Natural killer cell (primary cell): ENCODE measurements around the gene DRAM2. TPM values are rescaled to one million over a fixed set of nuclear protein-coding genes. Genes with fewer than 3 reads are reported as not detected.

Source experiments
- ATAC-seq, 3 donors: fragments of 150-1000 bp in 2 of 3; fragments of 200-7000 bp in 1 of 3; cut with Tn5 transposase; 1 replicate in 1 of 3; 2 replicates in 2 of 3; pipeline ENCODE4 v1.10.0; 2021; ENCODE audit warnings: mild to moderate bottlenecking in 2 of 3, moderate library complexity in 2 of 3
- DNase-seq, 2 donors: peaks; one replicate each; pipeline versions ENCODE4 v3.0.0 to v3.0.0-alpha.2; 2013 to 2021; ENCODE audit warnings: mixed read lengths in 1 of 2
- H3K27ac ChIP-seq: one replicate; pipeline ENCODE4 v1.5.1; 2013; ENCODE audit warnings: mild to moderate bottlenecking, low read length
- H3K27me3 ChIP-seq: one replicate; pipeline ENCODE4 v1.6.1; 2013; ENCODE audit warnings: low read length; ENCODE audit not compliant: control insufficient read depth, insufficient read depth
- H3K36me3 ChIP-seq: one replicate; pipeline ENCODE4 v1.6.1; 2013; ENCODE audit warnings: low read length; ENCODE audit not compliant: control insufficient read depth, insufficient read depth
- H3K4me1 ChIP-seq: one replicate; pipeline ENCODE4 v1.6.1; 2013; ENCODE audit warnings: low read length; ENCODE audit not compliant: control insufficient read depth, insufficient read depth
- H3K4me3 ChIP-seq: one replicate; pipeline ENCODE4 v1.5.1; 2013; ENCODE audit warnings: low read length
- H3K9me3 ChIP-seq: one replicate; pipeline ENCODE4 v1.6.1; 2013; ENCODE audit warnings: low read length; ENCODE audit not compliant: control insufficient read depth, insufficient read depth
- H3K27ac Mint-ChIP-seq, 2 donors: one replicate each; pipeline ENCODE4 v1.8.0; 2022; ENCODE audit warnings: mild to moderate bottlenecking in 2 of 2, mixed read lengths in 2 of 2, moderate library complexity in 1 of 2
- H3K27me3 Mint-ChIP-seq, 2 donors: one replicate each; pipeline ENCODE4 v1.8.0; 2022; ENCODE audit warnings: low read depth in 2 of 2, mixed read lengths in 2 of 2
- H3K36me3 Mint-ChIP-seq: one replicate; pipeline ENCODE4 v1.8.0; 2022; ENCODE audit warnings: mixed read lengths
- H3K4me1 Mint-ChIP-seq, 2 donors: one replicate each; pipeline ENCODE4 v1.8.0; 2022; ENCODE audit warnings: mixed read lengths in 2 of 2
- H3K4me3 Mint-ChIP-seq: one replicate; pipeline ENCODE4 v1.8.0; 2022; ENCODE audit warnings: mild to moderate bottlenecking, moderate library complexity, mixed read lengths
- H3K9me3 Mint-ChIP-seq, 2 donors: one replicate each; pipeline ENCODE4 v1.8.0; 2022; ENCODE audit warnings: mixed read lengths in 2 of 2
- WGBS: methylation state at CpG from one replicate; pipeline ENCODE4 v1.1.7; 2013; ENCODE audit warnings: missing lambda C conversion rate; ENCODE audit not compliant: insufficient coverage; 5-methylcytosine and 5-hydroxymethylcytosine counted together
- intact Hi-C: fragments of 100-400 bp; cut with micrococcal nuclease; formaldehyde crosslinking; loops from one replicate; pipeline ENCODE4 v1.14.2; 2022
- total RNA-seq, 4 donors: library from RNA; stranded (reverse); fragments of 120-200 nt in 1 of 4; gene quantifications; one replicate each; pipeline versions ENCODE4 v1.2.3 to v1.2.4, GENCODE V29; 2013 to 2022
- TF ChIP-seq, protein P1 (sequence below): fragments of 200-600 bp; IDR thresholded peaks from one replicate; pipeline ENCODE4 v1.8.0; 2022; ENCODE audit warnings: antibody characterized with exemption

Gene DRAM2
- total RNA-seq, 3 donors from 2014 or later (not counting 1 experiment from before 2014, with no cell fraction given) = 35.8 to 40.8 (median 36.4) TPM

DNA sequence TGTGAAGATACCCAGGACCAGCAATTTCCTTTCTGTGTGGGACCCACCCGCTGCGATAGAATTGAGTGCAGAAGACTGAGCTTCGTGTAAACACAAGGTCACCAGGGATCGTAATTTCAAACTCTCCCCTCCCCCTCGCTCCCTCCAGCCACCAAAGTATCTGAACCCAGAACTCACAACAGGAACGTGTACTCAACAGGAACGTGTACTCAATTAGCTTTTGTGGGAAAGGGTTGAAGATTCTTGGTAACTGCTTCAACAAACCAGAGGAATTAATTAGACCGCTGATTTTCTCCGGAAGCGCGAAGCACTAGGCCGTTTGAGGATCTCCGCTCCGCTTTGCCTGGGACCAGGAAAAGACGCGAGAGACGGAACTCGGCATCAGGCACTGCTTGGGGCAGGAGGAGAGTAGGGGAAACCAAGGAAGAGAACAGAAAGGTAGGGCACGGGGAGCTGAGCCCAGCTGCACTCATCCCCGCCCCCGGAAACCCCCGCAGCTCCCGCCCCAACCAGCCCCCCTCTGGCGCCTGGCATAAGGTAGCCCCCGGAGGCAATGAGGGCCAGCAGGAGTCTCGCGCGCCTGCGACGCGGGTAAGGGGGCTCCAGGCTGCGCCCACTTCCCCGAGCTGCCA lies 453 bp downstream of the DRAM2 start:
- peak in 1 of 2 donors; percentile 76 for DNase-seq
- peak; percentile 64 to 72 (median 66) for ATAC-seq
- H3K27me3 ChIP-seq = no peaks in the 10 kb centered on the region
- Mint-ChIP-seq H3K4me3 (peak overlapping the region; percentile 99), H3K27me3 (no peaks in the 10 kb centered on the region), H3K27ac (peak overlapping the region; percentile 91 to 98), H3K4me1 (peaks cover 40 to 48% of the 10 kb centered on the region in 2 donors), H3K9me3 (no peaks in the 10 kb centered on the region), H3K36me3 (no peaks in the 10 kb centered on the region)
- peak overlapping the region; percentile 96 for H3K27ac ChIP-seq
- peak overlapping the region; percentile 88 for H3K4me3 ChIP-seq
- WGBS = 0% methylated on average over 28 of the region's 33 CpGs
- H3K4me1 ChIP-seq = no peaks in the 10 kb centered on the region
- intact Hi-C loops = no loop called here
- TF ChIP-seq, protein P1, sequence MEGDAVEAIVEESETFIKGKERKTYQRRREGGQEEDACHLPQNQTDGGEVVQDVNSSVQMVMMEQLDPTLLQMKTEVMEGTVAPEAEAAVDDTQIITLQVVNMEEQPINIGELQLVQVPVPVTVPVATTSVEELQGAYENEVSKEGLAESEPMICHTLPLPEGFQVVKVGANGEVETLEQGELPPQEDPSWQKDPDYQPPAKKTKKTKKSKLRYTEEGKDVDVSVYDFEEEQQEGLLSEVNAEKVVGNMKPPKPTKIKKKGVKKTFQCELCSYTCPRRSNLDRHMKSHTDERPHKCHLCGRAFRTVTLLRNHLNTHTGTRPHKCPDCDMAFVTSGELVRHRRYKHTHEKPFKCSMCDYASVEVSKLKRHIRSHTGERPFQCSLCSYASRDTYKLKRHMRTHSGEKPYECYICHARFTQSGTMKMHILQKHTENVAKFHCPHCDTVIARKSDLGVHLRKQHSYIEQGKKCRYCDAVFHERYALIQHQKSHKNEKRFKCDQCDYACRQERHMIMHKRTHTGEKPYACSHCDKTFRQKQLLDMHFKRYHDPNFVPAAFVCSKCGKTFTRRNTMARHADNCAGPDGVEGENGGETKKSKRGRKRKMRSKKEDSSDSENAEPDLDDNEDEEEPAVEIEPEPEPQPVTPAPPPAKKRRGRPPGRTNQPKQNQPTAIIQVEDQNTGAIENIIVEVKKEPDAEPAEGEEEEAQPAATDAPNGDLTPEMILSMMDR = no peak
- no peaks in the 10 kb centered on the region for H3K9me3 ChIP-seq
- peaks cover 15% of the 10 kb centered on the region for H3K36me3 ChIP-seq

DNA sequence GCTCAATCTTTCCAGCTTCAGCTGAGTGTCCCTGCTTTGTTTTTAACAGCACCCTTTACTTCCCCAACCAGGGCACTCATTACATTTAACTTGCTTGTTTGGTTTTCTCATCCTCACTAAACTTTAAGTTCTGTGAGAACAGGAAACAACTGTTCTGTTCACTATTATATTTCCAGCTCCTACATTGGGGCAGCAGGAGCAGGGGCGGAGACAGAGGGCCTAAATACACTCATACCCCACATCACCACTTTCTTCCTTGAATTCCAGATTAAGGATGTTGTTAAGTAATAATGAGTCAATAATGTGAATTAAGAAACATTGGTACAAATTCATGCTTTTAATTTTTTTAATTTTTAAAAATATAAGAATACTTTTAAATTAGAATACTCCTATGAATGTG lies 6.0 kb downstream of the DRAM2 start:
- intact Hi-C loops = no loop called here
- peaks cover 5 to 22% of the 10 kb centered on the region in 2 donors for H3K4me1 Mint-ChIP-seq
- peak overlapping the region; percentile 23 for H3K27ac ChIP-seq

DNA sequence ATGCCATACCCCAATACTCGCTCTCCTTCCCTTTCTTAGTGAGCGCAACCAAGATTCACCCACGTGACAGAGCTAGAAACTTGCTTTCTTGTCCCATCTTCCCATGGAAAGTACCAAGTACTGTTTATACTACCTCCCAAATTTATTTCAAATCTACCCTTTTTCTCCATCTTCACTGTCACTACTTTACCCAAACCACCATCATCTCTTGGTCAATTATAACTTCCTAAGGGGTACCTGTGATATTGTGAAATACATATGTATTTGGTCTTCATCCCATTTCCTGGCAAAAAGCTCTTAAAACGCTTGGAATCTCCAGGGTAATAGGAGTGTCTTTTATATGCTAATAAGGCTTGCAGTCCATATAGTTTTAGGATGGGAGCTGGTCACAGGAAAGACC lies 8.2 kb downstream of the DRAM2 start:
- H3K4me3 Mint-ChIP-seq = no peak overlapping the region
- peak overlapping the region in 1 of 2 donors; percentile 5 for H3K27ac Mint-ChIP-seq
- DNase-seq = no peak
- ATAC-seq = no peak
- no peaks in the 10 kb centered on the region for H3K27me3 ChIP-seq
- H3K36me3 Mint-ChIP-seq = peaks cover 13% of the 10 kb centered on the region
- H3K4me1 Mint-ChIP-seq = peaks cover 12 to 30% of the 10 kb centered on the region in 2 donors
- H3K4me3 ChIP-seq = no peak overlapping the region
- TF ChIP-seq, protein P1 = no peak
- 96% methylated on average over 4 of the region's 4 CpGs for WGBS
- peak overlapping the region; percentile 52 for H3K27ac ChIP-seq
- intact Hi-C loops = no loop called here
- H3K9me3 ChIP-seq = no peaks in the 10 kb centered on the region
- peaks cover 9% of the 10 kb centered on the region for H3K4me1 ChIP-seq
- H3K27me3 Mint-ChIP-seq = no peaks in the 10 kb centered on the region
- H3K9me3 Mint-ChIP-seq = no peaks in the 10 kb centered on the region
- peaks cover 22% of the 10 kb centered on the region for H3K36me3 ChIP-seq

More for the DNA sequence above, 6.0 kb downstream of the DRAM2 start:
- ATAC-seq = no peak
- no peak overlapping the region for H3K4me3 ChIP-seq
- Mint-ChIP-seq H3K4me3 (no peak overlapping the region), H3K27ac (peak overlapping the region; percentile 33 to 57), H3K36me3 (peaks cover 9% of the 10 kb centered on the region), H3K27me3 (no peaks in the 10 kb centered on the region), H3K9me3 (no peaks in the 10 kb centered on the region)
- H3K27me3 ChIP-seq = no peaks in the 10 kb centered on the region
- peaks cover 18% of the 10 kb centered on the region for H3K36me3 ChIP-seq
- TF ChIP-seq, protein P1 = no peak
- WGBS = no CpG with 5 or more reads among the region's 1 CpG
- peaks cover 9% of the 10 kb centered on the region for H3K4me1 ChIP-seq
- no peak for DNase-seq
- no peaks in the 10 kb centered on the region for H3K9me3 ChIP-seq

DNA sequence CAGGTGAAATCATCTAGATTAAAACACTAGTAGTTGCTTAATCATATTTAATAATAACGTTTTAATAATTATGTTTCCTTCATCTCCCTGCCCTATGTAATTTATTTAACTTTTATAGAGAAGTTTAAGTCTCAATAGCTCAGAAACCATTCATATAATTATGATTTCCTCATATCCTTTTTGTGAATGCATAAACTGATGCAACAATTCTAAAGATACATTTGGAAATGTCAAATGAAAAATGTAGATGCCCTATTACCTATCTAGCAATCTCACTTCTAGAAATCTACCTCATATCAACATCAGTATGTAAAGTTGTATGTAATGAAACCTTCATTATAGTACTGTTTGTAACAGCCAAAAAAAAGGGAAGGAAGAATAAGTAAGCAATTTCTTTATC lies 10.5 kb downstream of the DRAM2 start:
- peaks cover 15 to 31% of the 10 kb centered on the region in 2 donors for H3K4me1 Mint-ChIP-seq
- peaks cover 9% of the 10 kb centered on the region for H3K4me1 ChIP-seq
- no peaks in the 10 kb centered on the region for H3K27me3 ChIP-seq
- H3K9me3 Mint-ChIP-seq = no peaks in the 10 kb centered on the region
- TF ChIP-seq, protein P1 = no peak
- no peak overlapping the region for H3K4me3 Mint-ChIP-seq
- H3K36me3 ChIP-seq = peaks cover 30% of the 10 kb centered on the region
- H3K4me3 ChIP-seq = no peak overlapping the region
- peak overlapping the region in 1 of 2 donors; percentile 77 for H3K27ac Mint-ChIP-seq
- no peaks in the 10 kb centered on the region for H3K9me3 ChIP-seq
- no peak for DNase-seq
- no peak for ATAC-seq
- no CpG with 5 or more reads among the region's 1 CpG for WGBS
- H3K27me3 Mint-ChIP-seq = no peaks in the 10 kb centered on the region
- H3K27ac ChIP-seq = peak overlapping the region; percentile 75
- H3K36me3 Mint-ChIP-seq = peaks cover 15% of the 10 kb centered on the region
- intact Hi-C loops = no loop called here
